ENCODE results near the gene FBXW10B.
"Not testable (repeated sequence)": the region's sequence is repeated elsewhere in the genome, so short reads cannot be mapped to it uniquely, and the experiment has no call there.

FBXW10B gene

DNA sequence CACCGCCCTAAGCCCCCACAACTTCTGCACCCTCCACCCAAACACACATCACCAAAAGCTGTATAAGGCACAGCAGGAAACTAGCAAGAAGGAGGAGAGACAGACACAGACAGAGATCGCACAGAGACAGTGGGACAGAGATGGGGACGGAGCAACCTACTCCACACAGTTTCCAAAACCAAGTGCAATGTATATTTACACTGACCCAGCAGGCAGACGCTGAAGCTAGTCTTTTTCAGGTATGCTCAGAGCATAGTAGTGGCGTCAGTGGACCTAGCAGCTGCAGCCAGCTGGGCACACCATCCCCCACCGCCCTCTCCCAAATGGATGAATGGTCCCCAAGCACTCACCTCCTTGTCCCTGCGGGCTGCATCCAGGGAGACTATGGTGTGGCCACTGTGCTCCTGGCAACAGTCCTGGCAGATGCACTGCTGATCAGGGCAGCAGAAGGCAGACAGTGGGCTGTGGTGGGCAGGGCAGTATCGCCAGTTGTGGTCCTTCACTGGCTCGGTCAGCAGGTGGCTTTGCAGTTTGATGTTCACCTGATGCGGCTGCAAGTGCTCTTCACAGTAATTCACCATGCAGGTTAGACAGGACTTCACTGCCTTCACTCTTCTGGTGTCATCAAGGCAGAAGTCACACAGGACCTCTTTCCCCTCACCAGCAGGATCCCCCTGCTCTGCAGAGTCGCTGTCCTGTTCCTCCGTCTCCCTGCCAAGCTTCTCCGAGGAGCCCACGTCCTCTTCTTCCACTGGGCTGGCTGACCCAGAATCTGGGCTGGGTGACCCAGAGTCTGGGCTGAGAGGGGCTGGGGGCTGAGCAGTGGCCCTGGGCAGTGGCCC lies 31.5 kb upstream of the FBXW10B start:
- TF ChIP-seq, protein P1, sequence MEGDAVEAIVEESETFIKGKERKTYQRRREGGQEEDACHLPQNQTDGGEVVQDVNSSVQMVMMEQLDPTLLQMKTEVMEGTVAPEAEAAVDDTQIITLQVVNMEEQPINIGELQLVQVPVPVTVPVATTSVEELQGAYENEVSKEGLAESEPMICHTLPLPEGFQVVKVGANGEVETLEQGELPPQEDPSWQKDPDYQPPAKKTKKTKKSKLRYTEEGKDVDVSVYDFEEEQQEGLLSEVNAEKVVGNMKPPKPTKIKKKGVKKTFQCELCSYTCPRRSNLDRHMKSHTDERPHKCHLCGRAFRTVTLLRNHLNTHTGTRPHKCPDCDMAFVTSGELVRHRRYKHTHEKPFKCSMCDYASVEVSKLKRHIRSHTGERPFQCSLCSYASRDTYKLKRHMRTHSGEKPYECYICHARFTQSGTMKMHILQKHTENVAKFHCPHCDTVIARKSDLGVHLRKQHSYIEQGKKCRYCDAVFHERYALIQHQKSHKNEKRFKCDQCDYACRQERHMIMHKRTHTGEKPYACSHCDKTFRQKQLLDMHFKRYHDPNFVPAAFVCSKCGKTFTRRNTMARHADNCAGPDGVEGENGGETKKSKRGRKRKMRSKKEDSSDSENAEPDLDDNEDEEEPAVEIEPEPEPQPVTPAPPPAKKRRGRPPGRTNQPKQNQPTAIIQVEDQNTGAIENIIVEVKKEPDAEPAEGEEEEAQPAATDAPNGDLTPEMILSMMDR (conservative IDR thresholded peaks at IDR 0.05; ENCODE audit: low read depth): no peak
- peak; percentile 5 for DNase-seq (ENCODE audit: low spot score)
- ChIA-PET CTCF (no interaction called here), POLR2A (ENCODE audit: low non-redundant PET) (no interaction called here)
- peak overlapping the region; percentile 89 for H3K27ac ChIP-seq

- peak overlapping the region; percentile 48; the same call in 1 of the 2 replicates for H3K27ac ChIP-seq
- peak; percentile 46 for DNase-seq (ENCODE audit: low spot score)
- CTCF ChIA-PET: no interaction called here
- TF ChIP-seq, protein P1 (conservative IDR thresholded peaks at IDR 0.05; ENCODE audit: low read depth): no peak
- POLR2A ChIA-PET (ENCODE audit: low non-redundant PET): no interaction called here
These were observed 30.4 kb upstream of the FBXW10B start for GRCh38 chr17:15649861-15650421.

DNA sequence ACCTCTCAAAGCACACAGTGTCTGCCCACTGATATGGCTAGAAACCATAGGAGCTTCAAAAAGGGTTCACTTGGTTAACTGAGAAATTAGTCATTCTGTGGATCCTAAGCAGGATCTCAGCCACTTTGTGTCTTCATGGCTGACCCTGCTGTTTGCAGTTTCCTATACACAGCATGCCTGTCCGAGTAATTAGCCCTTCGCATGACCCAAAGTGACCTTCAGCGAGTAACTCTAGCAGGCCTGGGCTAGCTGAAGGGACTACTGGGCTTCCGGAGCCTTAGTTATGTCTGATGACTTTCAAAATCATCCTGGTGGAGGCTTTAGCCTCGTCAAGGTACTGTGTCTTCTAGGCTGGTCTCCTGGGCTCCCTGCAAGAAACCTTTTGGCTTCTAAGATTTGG lies 28.9 kb upstream of the FBXW10B start:
- DNase-seq (ENCODE audit: low spot score): no peak
- TF ChIP-seq, protein P1 (conservative IDR thresholded peaks at IDR 0.05; ENCODE audit: low read depth): no peak
- ChIA-PET POLR2A (ENCODE audit: low non-redundant PET) (no interaction called here), CTCF (no interaction called here)
- peak overlapping the region; percentile 51 for H3K27ac ChIP-seq

DNA sequence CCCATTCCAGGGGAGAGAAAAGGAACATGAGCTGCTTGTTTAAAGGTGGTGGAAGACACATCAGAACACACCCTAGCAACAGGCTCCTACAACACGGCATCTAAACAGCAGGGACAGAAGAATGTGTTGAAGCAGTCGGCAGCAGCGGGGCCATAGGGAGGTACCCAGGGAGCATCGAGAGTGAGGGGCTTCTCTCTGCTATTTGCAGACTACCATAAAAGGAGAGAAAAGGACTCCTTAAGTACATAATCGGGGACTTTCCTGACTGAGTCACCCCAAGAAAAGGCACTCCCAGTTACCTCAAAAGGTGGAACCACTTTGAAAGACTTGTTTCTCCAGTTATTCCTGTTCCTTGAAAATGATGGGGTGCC lies 26.4 kb upstream of the FBXW10B start:
- POLR2A ChIA-PET (ENCODE audit: low non-redundant PET); CTCF ChIA-PET: not testable (repeated sequence)
- peak; percentile 30 for DNase-seq (ENCODE audit: low spot score)
- peak overlapping the region; percentile 63 for H3K27ac ChIP-seq

GRCh38 chr17:15645099-15645941 lies 25.8 kb upstream of the FBXW10B start:
- DNase-seq (ENCODE audit: low spot score); POLR2A ChIA-PET (ENCODE audit: low non-redundant PET); CTCF ChIA-PET: not testable (repeated sequence)
- H3K27ac ChIP-seq: peak overlapping the region; percentile 63

DNA sequence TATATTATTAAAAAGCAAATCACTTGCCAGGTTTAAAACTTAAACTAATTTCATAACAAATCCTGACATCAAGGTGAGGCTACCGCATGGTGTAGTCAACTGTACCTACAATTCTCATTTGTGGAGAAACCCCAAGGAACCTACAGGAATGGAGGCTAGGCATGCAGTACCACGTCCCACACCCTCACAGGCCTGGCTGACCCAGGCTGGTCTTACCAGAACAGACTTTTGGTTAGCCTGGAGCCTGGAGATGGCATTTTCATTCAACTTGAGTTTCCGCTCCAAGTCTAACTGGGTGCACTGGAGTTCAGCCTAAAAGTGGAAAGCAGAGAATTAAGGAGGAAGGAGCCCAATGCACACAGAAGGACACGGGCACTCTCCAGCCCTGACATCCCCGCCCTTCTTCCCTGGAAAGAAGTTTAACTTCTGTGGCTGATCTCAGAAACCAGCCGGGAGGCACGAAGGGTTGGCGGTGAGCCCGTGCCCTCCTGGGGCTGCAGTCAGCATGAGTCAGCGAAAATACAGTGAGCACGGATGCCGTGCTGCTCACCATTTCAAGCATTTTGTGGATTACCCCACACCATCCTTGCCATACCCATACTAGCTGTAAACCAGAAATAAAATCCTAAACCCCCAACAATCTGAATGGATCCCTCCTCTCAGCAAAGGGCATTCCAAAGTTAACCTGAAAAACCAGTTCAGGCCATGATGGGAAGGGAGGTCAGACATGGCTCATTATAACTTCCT lies 23.2 kb upstream of the FBXW10B start:
- peak overlapping the region; percentile 41; the same call in 1 of the 2 replicates for H3K27ac ChIP-seq
- POLR2A ChIA-PET (ENCODE audit: low non-redundant PET); CTCF ChIA-PET; DNase-seq (ENCODE audit: low spot score): not testable (repeated sequence)

- POLR2A ChIA-PET (ENCODE audit: low non-redundant PET); H3K27ac ChIP-seq; DNase-seq (ENCODE audit: low spot score); CTCF ChIA-PET: not testable (repeated sequence)
These were observed 22.5 kb upstream of the FBXW10B start for GRCh38 chr17:15642014-15642413.

DNA sequence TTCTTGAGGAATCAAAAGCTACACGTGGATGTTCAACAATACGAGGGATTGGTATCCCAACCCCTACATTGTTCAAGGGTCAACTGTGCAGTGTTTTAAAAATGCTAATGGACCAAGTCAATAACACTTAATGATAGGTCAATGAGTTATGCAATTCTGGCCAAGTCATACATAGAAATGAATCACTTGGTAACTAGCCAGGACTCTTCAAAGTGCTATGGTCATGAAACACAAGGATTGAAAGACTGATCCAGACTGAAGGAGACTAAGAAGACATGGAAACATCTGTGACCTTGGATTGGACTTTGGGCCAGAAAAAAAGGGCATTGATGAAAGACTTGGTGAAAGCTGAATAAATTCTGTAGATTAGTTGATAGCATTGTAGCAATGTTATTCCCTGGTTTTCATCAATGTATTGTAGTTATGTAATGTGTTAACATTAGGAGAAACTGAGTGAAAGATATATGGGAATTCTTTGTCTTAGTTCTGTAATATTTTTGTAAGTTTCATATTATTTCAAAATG lies 11.5 kb upstream of the FBXW10B start:
- CTCF ChIA-PET; POLR2A ChIA-PET (ENCODE audit: low non-redundant PET); DNase-seq (ENCODE audit: low spot score); H3K27ac ChIP-seq: not testable (repeated sequence)

DNA sequence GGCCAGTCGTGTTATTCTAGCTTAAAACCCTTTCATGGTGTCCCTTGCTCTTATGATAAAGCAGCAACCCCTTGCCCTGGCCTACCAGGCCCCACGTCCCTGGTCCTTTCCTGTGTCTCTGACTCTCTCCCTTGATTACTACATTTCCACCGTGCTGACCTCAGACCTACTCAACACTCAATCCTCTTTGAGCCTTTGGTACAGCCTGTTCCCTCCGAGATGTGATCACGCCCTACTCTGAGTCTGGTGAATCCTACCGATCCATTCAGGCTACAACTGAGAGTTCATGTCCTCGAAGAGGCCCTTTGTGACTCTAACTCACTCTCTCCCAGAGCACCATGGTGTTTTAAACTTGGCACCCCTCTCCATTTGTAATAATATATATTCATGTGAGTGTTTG lies 10.5 kb upstream of the FBXW10B start:
- DNase-seq (ENCODE audit: low spot score); CTCF ChIA-PET; POLR2A ChIA-PET (ENCODE audit: low non-redundant PET); H3K27ac ChIP-seq: not testable (repeated sequence)

GRCh38 chr17:15623661-15624209 lies 4.2 kb upstream of the FBXW10B start:
- CTCF ChIA-PET; DNase-seq (ENCODE audit: low spot score); H3K27ac ChIP-seq; POLR2A ChIA-PET (ENCODE audit: low non-redundant PET): not testable (repeated sequence)

DNA sequence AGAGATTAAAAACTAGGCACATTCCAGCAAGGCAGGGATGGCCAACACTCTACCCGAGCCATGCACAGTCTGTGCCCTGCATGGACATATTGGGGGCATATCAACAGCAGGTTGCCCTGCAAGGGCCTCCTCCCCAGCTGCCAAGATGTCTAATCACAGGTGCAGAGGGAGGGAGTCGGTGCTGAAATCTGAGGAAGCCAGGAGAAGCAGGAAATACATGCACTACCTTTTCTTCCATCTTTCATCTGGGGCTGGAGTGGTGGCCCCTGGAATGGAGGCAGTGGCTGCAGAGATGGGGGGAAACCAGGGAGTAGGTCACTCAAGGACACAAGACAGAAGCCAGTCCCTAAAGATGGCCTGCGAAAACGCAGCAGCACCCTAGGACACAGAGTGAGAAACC lies 3.8 kb upstream of the FBXW10B start:
- CTCF ChIA-PET; H3K27ac ChIP-seq; DNase-seq (ENCODE audit: low spot score); POLR2A ChIA-PET (ENCODE audit: low non-redundant PET): not testable (repeated sequence)

- H3K27ac ChIP-seq; DNase-seq (ENCODE audit: low spot score); POLR2A ChIA-PET (ENCODE audit: low non-redundant PET): not testable (repeated sequence)
- CTCF ChIA-PET: interaction anchor here (0.7 kb wide), 1 partner anchor 354 kb away, joined by 3 read pairs; no protein-coding TSS in a partner anchor
These were observed 2.6 kb upstream of the FBXW10B start for GRCh38 chr17:15622124-15622523.

DNA sequence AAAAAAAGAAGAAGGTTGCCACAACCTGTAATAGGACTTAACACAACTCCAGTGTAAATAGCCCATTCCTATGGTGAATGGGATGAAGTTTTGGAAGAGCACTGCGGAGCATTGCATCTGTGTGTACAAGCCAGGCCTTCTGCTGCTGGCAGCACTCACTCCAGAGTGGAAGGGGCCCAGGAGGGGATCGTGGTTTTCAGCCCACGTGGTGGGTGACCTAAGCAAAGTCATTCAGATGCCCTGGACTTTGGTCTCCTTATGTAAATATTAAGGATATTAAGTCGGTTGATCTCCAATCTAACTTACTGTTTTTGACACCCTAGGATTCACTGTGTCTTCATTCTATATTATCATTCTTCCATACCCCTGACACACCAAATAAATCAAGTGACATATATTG lies 2.7 kb downstream of the FBXW10B start:
- POLR2A ChIA-PET (ENCODE audit: low non-redundant PET); H3K27ac ChIP-seq; DNase-seq (ENCODE audit: low spot score); CTCF ChIA-PET: not testable (repeated sequence)
